Endometrial microvascular endothelial cells (primary cell): ENCODE data around the gene RBMY1A1. TPM values are rescaled to one million over a fixed set of nuclear protein-coding genes. Genes with fewer than 3 reads are reported as not detected.
"Not testable (repeated sequence)": the region's sequence is repeated elsewhere in the genome, so short reads cannot be mapped to it uniquely, and the experiment has no call there.

Source experiments
- in situ Hi-C: cut with HindIII; loops from 2 replicates; pipeline ENCODE4 v1.10.0; 2017; ENCODE audit warnings: low sequenced_read_pairs, low pct_unique_long_range_greater_than_20kb; ENCODE audit errors: inconsistent ontology term
- total RNA-seq: library from RNA; depleted of rRNA; stranded (reverse); fragments of >200 nt; gene quantifications from one replicate; pipeline ENCODE4 v1.2.3, GENCODE V29; 2015; ENCODE audit errors: inconsistent ontology term

The RBMY1A1 gene
- total RNA-seq: not detected

GRCh38 chrY:21534579-21534978, at the start of gene RBMY1A1:
TSS of gene RBMY1A1 (plus strand) at chrY:21534879. CDS start at chrY:21536892, 2,013 bp downstream.
- in situ Hi-C loops: not testable (repeated sequence)

GRCh38 chrY:21511038-21511437, 23.6 kb upstream of the RBMY1A1 start, which contains the start of gene RBMY1B:
TSS of gene RBMY1B (plus strand) at chrY:21511338. CDS start at chrY:21513351, 2,013 bp downstream.
- in situ Hi-C loops: not testable (repeated sequence)

GRCh38 chrY:21559316-21559984, 24.8 kb downstream of the RBMY1A1 start:
- in situ Hi-C loops: not testable (repeated sequence)

- in situ Hi-C loops: no loop called here
Measured at GRCh38 chrY:21585449-21585848, 50.8 kb downstream of the RBMY1A1 start.

GRCh38 chrY:21586454-21586853, 51.8 kb downstream of the RBMY1A1 start:
- in situ Hi-C loops: not testable (repeated sequence)

- in situ Hi-C loops: no loop called here
Measured at GRCh38 chrY:21592059-21592458, 57.4 kb downstream of the RBMY1A1 start.

GRCh38 chrY:21596287-21596686, 61.6 kb downstream of the RBMY1A1 start:
- in situ Hi-C loops: not testable (repeated sequence)

Other genes with a start within 250 kb of the RBMY1A1 start
- not detected for gene RBMY1B, start 23.5 kb upstream of the RBMY1A1 start, total RNA-seq